GM21390 (cell line): ENCODE results near the gene MT3.
A peak's percentile ranks its signal among the peaks of the same experiment; 100 is the strongest.

ENCODE experiments used
- ATAC-seq: cut with Tn5 transposase; IDR thresholded peaks from one replicate; pipeline ENCODE4 v1.9.1; 2021; ENCODE audit not compliant: unreplicated experiment

The MT3 gene

GRCh38 chr16:56628486-56629350 lies 39.4 kb downstream of the MT3 start:
- ATAC-seq: no peak

- ATAC-seq: no peak
Observed at GRCh38 chr16:56629531-56629930, 40.2 kb downstream of the MT3 start.

GRCh38 chr16:56630134-56630533 lies 40.8 kb downstream of the MT3 start:
- ATAC-seq: peak; percentile 78

- no peak for ATAC-seq
Observed at GRCh38 chr16:56631197-56631596, 41.9 kb downstream of the MT3 start.

GRCh38 chr16:56631832-56632155 lies 42.5 kb downstream of the MT3 start:
- no peak for ATAC-seq

- no peak for ATAC-seq
Observed at GRCh38 chr16:56632156-56632847, 43.0 kb downstream of the MT3 start, which contains the start of gene MT1M. Gene MT1M, plus strand, starts transcription at chr16:56632659. Its CDS starts 73 bp downstream, at chr16:56632732.

- no peak for ATAC-seq
Observed at GRCh38 chr16:56632848-56633365, 43.6 kb downstream of the MT3 start.

- ATAC-seq: no peak
Observed at GRCh38 chr16:56633535-56633934, 44.2 kb downstream of the MT3 start.

- ATAC-seq: no peak
Observed at GRCh38 chr16:56634715-56635440, 45.5 kb downstream of the MT3 start.

GRCh38 chr16:56635441-56635967 lies 46.2 kb downstream of the MT3 start:
- no peak for ATAC-seq

GRCh38 chr16:56636616-56637413 lies 47.5 kb downstream of the MT3 start:
- ATAC-seq: no peak

- ATAC-seq: no peak
Observed at GRCh38 chr16:56637814-56638750, 48.8 kb downstream of the MT3 start, which contains the start of gene MT1A. Gene MT1A, plus strand, starts transcription at chr16:56638666. Its CDS starts 73 bp downstream, at chr16:56638739.

GRCh38 chr16:56639045-56639444 lies 49.7 kb downstream of the MT3 start:
- ATAC-seq: no peak

- ATAC-seq: no peak
Observed at GRCh38 chr16:56640076-56640475, 50.7 kb downstream of the MT3 start.
